GM12878 (cell line): ENCODE results near the gene MRGPRX4.

Experiments used
- CTCF ChIP-seq, 3 experiments: IDR thresholded peaks in 2 of 3; conservative IDR thresholded peaks in 1 of 3; 2 replicates each; pipeline ENCODE4 v1.5.1; 2011; ENCODE audit warnings: low read depth in 3 of 3, low read length in 3 of 3, mild to moderate bottlenecking in 3 of 3, control low read depth in 2 of 3, moderate library complexity in 2 of 3, inconsistent platforms in 1 of 3, mixed read lengths in 1 of 3; ENCODE audit not compliant: control insufficient read depth in 2 of 3, insufficient read depth in 1 of 3; ENCODE audit errors: extremely low read depth in 1 of 3
- POLR2A ChIP-seq: IDR thresholded peaks from 2 replicates; pipeline ENCODE4 v1.6.1; 2011; ENCODE audit warnings: low read depth, mild to moderate bottlenecking, low read length
- ZNF274 ChIP-seq: IDR thresholded peaks from one replicate; pipeline ENCODE4 v1.8.0; 2011; ENCODE audit not compliant: insufficient read length, insufficient read depth

DNA sequence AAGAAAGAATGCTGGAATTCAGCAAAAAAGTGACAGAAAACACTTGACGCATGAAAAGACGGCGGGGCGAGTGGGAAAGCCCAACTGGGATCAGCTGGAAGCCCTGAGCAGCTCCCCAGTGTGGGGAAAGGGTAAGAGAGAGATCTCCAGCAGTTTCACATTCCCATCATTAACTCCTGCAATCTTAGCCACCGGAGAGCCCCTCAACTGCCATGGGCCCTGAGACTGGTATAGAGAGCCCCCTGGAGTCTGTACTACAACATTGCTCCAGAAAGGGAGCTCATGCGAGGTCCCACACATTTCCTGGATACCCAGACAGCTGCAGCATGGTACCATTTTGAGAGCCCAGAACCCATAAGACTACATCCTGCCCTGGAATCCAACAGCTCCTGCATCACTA lies 31.1 kb downstream of the MRGPRX4 start:
- TF ChIP-seq POLR2A (no peak), ZNF274 (no peak), CTCF (IDR thresholded peaks at IDR 0.05 in 2 of 3, conservative IDR thresholded peaks at IDR 0.05 in 1 of 3; ENCODE audit: control insufficient read depth in 2 of 3, extremely low read depth in 1 of 3, insufficient read depth in 1 of 3, low read depth in 3 of 3, low read length in 3 of 3) (peak; percentile 55 to 62 (median 56))
